Osteocyte (in vitro differentiated cells): Measurements from ENCODE around the gene C14orf132. TPM values are rescaled to one million over a fixed set of nuclear protein-coding genes. Genes with fewer than 3 reads are reported as not detected.

Experiments
- DNase-seq: peaks from one replicate; pipeline ENCODE4 v3.0.0; 2021; ENCODE audit warnings: mixed read lengths; ENCODE audit not compliant: unreplicated experiment; ENCODE audit errors: extremely low spot score
- H3K27ac Mint-ChIP-seq: one replicate; pipeline ENCODE4 v1.8.0; 2021; ENCODE audit warnings: mild to moderate bottlenecking, mixed read lengths; ENCODE audit not compliant: unreplicated experiment
- H3K27me3 Mint-ChIP-seq: one replicate; pipeline ENCODE4 v1.8.0; 2021; ENCODE audit warnings: mixed read lengths; ENCODE audit not compliant: unreplicated experiment
- H3K36me3 Mint-ChIP-seq: one replicate; pipeline ENCODE4 v1.8.0; 2021; ENCODE audit warnings: mixed read lengths; ENCODE audit not compliant: unreplicated experiment
- H3K4me1 Mint-ChIP-seq: one replicate; pipeline ENCODE4 v1.8.0; 2021; ENCODE audit warnings: mixed read lengths; ENCODE audit not compliant: unreplicated experiment
- H3K4me3 Mint-ChIP-seq: one replicate; pipeline ENCODE4 v1.8.0; 2021; ENCODE audit warnings: mild to moderate bottlenecking, moderate library complexity, mixed read lengths; ENCODE audit not compliant: unreplicated experiment
- H3K9me3 Mint-ChIP-seq: one replicate; pipeline ENCODE4 v1.8.0; 2021; ENCODE audit warnings: mixed read lengths; ENCODE audit not compliant: unreplicated experiment
- total RNA-seq: library from RNA; stranded (reverse); gene quantifications from 2 replicates; pipeline ENCODE4 v1.2.1, GENCODE V29; 2021
- TF ChIP-seq, protein P1 (sequence below): fragments of 200-600 bp; sonication (generic); IDR thresholded peaks from 2 replicates; pipeline ENCODE4 v1.5.0; 2021; ENCODE audit warnings: antibody characterized with exemption, mild to moderate bottlenecking, moderate library complexity

C14orf132 gene
- total RNA-seq, 1 donor from 2014 or later, result 86.9 TPM

DNA sequence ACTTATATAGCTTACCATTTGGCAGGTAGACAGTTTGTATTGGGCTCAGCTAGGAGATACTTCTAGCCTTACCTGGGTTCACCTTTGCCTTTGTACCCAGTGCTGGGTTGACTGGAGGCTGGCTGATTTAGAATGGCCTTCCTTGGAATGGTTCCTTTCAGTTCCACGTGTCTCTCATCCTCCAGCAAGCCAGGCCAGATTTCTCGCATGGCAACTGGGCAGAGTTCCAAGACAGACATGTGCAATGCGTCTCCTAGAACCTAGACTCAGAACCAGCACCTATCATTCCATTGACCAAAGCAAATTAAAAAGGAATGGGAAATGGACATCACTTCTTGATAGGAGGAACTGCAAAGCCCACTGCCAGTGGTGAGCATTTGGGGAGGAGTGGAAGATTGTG lies 86.4 kb downstream of the C14orf132 start:
- Mint-ChIP-seq H3K4me1 (peaks cover 22% of the 10 kb centered on the region), H3K27me3 (peaks cover 13% of the 10 kb centered on the region), H3K27ac (no peak overlapping the region)

DNA sequence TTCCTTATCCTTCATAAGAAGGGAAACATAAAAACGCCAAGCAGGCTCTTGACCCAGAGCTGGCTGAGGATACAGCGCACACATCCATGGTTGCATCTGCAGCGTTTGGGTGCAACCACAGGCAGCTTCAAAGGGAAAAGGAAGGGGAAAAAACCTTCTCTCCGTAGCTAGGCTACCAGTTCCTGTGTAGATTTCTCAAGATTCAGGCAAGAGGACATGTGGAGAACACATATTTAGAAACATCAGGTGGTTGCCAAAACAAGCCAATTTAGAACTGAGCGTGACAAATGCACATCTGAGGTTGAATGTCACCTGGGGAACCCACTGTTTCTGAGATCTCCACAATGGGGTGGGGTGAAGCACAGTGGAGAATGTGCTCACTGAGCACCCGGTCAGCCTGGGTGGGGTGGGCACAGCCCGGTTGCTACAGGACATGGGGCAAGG lies 87.2 kb downstream of the C14orf132 start:
- no peaks in the 10 kb centered on the region for H3K36me3 Mint-ChIP-seq
- peaks cover 15% of the 10 kb centered on the region for H3K4me1 Mint-ChIP-seq
- no peak overlapping the region for H3K27ac Mint-ChIP-seq
- TF ChIP-seq, protein P1, sequence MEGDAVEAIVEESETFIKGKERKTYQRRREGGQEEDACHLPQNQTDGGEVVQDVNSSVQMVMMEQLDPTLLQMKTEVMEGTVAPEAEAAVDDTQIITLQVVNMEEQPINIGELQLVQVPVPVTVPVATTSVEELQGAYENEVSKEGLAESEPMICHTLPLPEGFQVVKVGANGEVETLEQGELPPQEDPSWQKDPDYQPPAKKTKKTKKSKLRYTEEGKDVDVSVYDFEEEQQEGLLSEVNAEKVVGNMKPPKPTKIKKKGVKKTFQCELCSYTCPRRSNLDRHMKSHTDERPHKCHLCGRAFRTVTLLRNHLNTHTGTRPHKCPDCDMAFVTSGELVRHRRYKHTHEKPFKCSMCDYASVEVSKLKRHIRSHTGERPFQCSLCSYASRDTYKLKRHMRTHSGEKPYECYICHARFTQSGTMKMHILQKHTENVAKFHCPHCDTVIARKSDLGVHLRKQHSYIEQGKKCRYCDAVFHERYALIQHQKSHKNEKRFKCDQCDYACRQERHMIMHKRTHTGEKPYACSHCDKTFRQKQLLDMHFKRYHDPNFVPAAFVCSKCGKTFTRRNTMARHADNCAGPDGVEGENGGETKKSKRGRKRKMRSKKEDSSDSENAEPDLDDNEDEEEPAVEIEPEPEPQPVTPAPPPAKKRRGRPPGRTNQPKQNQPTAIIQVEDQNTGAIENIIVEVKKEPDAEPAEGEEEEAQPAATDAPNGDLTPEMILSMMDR, result no peak
- peaks cover 17% of the 10 kb centered on the region for H3K27me3 Mint-ChIP-seq
- peak; percentile 36 for DNase-seq
- H3K4me3 Mint-ChIP-seq, result no peak overlapping the region
- H3K9me3 Mint-ChIP-seq, result no peaks in the 10 kb centered on the region

More for the DNA sequence above, 86.4 kb downstream of the C14orf132 start:
- DNase-seq, result no peak
- Mint-ChIP-seq H3K9me3 (no peaks in the 10 kb centered on the region), H3K4me3 (no peak overlapping the region), H3K36me3 (no peaks in the 10 kb centered on the region)
- TF ChIP-seq, protein P1, result no peak

DNA sequence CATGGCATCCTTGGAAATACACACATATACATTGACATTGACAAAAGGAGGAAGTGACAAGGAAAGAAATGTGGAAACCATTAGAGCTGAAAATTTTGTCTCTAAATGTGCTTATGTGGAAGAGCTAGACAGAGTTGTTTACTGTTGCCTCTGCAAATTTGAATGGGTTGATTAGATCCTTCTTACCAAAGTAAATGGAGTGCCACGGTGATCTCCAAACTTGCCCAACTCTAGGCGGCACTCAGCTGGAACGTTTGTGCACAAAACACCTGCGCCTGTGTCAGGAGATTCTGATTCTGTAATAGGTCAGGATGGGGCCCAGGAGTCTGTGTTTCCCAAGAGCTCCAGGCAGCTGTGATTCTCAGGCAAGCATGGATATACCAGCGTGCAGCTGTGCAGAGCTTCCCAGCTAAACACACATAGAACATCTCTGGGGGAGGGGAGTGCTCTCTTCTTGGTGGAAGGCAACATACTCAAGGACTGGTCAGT lies 87.7 kb downstream of the C14orf132 start:
- DNase-seq, result peak; percentile 32
- no peak overlapping the region for H3K27ac Mint-ChIP-seq
- H3K4me1 Mint-ChIP-seq, result peaks cover 15% of the 10 kb centered on the region
- H3K9me3 Mint-ChIP-seq, result no peaks in the 10 kb centered on the region
- H3K36me3 Mint-ChIP-seq, result no peaks in the 10 kb centered on the region
- TF ChIP-seq, protein P1, result no peak
- peaks cover 19% of the 10 kb centered on the region for H3K27me3 Mint-ChIP-seq
- no peak overlapping the region for H3K4me3 Mint-ChIP-seq

DNA sequence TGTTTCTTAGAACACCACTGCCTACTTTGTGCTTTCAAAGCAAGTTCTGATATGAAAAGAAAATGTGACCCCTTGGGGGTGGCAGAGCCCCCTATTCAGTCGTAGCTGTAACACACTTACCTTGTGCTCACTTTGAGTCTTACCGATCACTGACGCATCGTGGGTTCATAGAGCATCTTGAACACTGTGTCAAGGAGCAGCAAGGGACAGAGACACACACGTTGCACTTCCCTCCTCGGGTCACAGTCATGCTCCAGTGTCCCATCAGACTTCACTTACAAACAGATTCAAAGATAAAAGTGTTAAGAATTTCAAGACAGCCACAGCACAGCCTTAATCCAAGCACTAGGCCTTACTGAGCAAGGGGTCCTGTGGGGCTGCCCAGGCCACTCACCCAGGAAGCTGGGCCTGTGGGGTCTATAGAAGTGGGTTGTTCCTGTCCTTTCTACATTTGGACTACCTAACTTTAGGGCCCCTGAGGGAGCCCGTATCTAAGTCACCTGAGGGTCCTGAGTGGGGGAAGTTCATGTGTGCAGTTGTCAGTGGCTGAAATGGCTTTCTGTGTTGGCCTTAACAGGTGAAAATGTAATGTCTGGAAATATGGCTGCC lies 90.1 kb downstream of the C14orf132 start:
- Mint-ChIP-seq H3K9me3 (no peaks in the 10 kb centered on the region), H3K4me3 (no peak overlapping the region), H3K27me3 (peaks cover 33% of the 10 kb centered on the region), H3K4me1 (peaks cover 2% of the 10 kb centered on the region), H3K36me3 (no peaks in the 10 kb centered on the region), H3K27ac (no peak overlapping the region)
- TF ChIP-seq, protein P1, result no peak
- DNase-seq, result peak; percentile 59

DNA sequence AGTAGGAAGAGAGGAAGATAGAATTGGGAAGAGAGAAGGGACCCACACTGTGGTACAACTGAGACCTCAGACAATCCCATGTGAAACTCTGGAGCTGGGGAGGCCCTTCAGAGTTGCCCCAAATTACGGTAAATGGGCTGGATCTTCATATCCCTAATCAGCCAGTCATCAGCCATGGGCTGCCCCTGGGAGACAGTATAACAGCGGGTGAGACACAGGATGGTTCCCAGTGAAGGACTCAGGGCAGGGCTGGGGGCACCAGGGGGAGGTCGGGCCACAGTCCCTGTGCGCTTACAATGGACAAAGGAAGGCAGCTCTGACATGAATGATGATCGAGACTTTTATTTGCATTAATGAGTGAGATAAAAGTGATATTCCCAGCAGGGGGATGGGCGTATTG lies 91.2 kb downstream of the C14orf132 start:
- Mint-ChIP-seq H3K4me3 (no peak overlapping the region), H3K27ac (no peak overlapping the region), H3K4me1 (peaks cover 2% of the 10 kb centered on the region), H3K27me3 (peaks cover 33% of the 10 kb centered on the region), H3K9me3 (no peaks in the 10 kb centered on the region), H3K36me3 (no peaks in the 10 kb centered on the region)
- DNase-seq, result peak; percentile 57
- TF ChIP-seq, protein P1, result no peak
